NCI-H1436 (cell line): ENCODE measurements around the gene LINC00305.

Experiments used
- DNase-seq: peaks from one replicate; lab custom pipeline; 2025; lab: John Stamatoyannopoulos, UW

Gene LINC00305

GRCh38 chr18:64148988-64149387 is at the start of gene LINC00305:
LINC00305 (minus strand) TSS chr18:64149088.
- DNase-seq: no peak

DNA sequence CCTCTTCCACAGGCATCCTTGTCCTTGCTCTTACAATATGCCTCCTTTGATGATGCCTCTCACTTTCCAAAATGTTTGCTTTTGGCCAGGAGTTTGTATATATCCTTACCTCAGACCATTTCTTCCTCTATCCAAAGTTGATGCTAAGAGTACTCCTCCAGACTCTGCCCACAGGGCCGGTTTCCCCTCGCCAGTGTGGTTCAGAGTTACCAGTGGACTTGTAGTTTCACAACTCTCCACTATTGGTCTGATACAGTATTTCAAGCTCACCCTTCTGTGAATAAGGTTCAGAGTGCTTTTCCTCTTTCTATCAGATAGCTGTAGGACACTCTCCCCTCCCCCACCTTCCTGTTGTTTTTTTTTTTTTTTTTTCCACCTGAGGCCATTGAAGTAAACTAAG is 42.2 kb upstream of the LINC00305 start:
- DNase-seq: no peak

GRCh38 chr18:64185987-64186386 is 37.1 kb upstream of the LINC00305 start:
- DNase-seq: no peak

DNA sequence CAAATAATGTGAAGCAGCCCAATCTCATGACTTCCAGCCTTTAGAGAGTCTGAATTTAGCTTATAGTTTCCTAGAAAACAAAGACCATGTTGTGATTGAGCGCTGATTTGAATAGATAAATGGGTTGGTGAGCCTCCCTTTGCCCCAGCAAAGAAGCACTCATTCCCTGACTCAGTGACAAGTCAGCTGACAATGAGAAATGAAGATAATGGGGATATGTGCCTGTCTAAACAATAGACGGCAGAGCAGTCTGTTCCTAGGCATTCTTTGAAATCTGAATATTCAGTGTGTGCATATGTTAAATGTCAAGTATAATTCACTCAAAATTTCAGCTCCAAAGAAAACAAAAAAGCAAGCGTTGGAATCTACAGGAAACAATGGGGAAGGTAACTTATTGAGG is 34.8 kb upstream of the LINC00305 start:
- no peak for DNase-seq

DNA sequence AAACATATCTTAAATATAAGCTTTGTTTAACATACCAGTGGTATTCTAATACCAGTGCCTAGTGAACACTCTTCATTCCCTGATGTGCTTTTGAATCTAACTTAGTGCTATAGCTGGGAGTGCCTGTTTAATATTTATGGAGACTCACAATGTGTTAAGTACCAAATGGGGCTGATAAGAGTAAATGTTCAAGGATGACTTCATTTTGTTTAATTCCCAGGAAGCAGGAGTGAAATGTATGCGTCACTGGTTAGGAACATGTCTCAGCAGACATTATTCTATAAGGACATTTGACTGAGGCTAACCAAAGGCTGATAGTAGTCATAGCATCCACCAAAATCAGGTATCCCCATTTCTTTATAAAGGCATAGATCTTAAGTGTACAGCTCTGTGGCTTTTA is 31.7 kb upstream of the LINC00305 start:
- DNase-seq: no peak

GRCh38 chr18:64180171-64180570 is 31.3 kb upstream of the LINC00305 start:
- DNase-seq: no peak

GRCh38 chr18:64179556-64180080 is 30.7 kb upstream of the LINC00305 start:
- DNase-seq: no peak

DNA sequence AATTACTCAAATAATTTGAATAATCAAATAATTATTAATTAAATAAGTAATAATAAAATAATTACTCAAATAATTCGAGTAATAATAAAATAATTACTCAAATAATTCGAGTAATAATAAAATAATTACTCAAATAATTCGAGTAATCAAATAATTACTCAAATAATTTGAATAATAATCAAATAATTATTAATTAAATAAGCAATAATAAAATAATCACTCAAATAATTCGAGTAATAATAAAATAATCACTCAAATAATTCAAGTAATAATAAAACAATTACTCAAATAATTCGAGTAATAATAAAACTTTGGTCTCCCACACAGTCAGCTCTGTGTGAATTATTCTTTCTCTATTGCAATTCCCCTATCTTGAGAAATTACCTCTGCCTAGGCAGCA is 30.0 kb upstream of the LINC00305 start:
- no peak for DNase-seq

- DNase-seq: no peak
Observed at GRCh38 chr18:64175432-64175831, 26.5 kb upstream of the LINC00305 start.

DNA sequence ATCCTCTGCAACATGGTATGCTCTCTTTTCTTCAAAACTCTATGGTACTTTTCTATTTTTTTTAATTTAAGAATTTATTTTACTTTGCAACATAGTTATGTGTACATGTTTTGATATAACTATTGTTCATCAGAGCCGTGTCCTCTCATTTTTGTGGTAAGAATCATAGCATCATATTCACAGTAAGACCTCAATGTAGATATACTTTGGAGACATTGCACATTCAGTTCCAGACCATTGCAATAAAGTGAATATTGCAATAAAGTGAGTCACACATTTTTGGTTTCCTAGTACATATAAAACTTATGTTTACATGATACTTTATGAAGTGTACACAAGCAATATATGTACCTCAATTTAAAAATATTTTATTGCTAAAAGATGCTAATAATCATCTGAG is 22.7 kb upstream of the LINC00305 start:
- DNase-seq: no peak

DNA sequence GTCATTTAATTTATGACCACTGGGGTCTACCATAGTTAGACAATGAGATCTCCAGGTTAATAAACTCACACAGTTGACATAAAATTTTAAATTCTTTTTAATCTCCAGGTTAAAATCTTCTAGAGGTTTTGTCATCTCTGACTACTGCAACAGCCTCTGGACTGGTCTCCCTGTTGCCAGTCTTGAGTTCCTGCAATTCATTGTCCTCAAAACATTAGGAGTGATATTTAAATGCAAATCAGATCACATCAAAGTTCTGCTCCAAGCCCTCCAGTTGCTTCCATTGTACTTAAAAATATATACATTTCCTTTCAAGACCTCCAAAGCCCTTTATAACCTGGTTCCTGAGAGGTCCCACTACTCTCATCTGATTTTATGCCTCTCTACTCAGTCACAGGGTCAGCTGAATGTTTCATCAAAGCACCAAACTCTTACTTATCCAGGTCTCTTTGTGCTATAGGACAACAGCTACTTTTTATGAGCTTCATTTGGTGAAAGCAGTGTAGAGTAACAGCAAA is 18.6 kb upstream of the LINC00305 start:
- no peak for DNase-seq

DNA sequence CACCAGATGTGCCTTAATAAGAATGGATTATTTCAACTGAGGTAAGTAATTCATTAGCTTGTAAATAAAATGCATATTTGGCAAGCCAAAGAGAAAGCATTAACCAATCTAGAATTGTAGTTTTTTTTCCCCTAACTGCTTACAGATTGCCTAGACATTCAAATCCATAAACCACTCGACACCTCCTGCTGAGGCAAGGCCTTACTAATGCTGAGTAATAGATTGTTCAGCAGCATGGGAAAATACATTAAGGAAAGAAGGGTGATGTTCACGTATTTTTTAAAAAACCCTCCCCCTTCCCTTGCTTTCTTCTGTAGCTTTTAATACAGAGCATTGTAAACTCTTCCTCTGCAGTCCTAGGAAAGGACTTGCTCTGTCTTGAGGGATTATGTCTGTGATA is 17.0 kb upstream of the LINC00305 start:
- no peak for DNase-seq

GRCh38 chr18:64164883-64165282 is 16.0 kb upstream of the LINC00305 start:
- no peak for DNase-seq

GRCh38 chr18:64149916-64150438 is 1.1 kb upstream of the LINC00305 start:
- no peak for DNase-seq

DNA sequence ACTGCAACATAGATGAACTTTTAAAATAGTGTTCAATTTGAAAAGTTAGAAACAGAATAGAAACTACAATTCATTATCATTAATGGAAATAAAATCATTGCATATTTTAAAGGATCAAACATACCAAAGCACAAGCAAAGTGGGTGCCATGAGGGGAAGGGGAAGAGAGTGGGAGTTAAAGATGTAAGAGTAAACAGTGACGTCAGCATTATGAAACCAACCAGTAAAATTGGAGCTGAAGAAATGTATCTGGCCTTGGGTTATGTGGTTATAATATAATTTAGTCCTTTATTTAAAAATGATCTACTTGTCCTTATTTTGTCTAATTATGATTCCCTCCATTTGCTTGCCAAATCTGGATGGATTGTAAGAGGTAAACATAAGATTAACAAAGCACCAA is 6.0 kb downstream of the LINC00305 start:
- DNase-seq: no peak

DNA sequence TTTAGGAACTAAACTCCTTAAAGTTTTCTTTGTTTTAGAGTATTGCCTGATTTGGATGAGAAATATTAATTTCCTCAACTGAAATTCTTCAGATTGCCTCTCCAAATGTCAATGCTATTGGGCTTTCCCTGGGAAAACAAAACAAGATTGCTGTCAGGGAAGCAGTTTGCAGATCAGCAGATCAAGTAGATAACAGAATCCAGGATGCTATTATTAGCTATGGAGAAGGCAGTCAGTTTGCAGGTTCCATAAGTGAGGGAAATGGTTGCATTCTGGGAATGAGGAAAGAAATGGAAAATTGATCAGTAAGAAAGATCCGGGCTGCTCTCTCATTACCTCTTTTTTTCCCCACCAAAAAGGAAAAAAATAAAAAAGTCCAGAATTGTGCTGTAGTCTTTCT is 11.0 kb downstream of the LINC00305 start:
- DNase-seq: no peak

- DNase-seq: no peak
Observed at GRCh38 chr18:64134044-64134747, 14.7 kb downstream of the LINC00305 start.

- no peak for DNase-seq
Observed at GRCh38 chr18:64132871-64133270, 16.0 kb downstream of the LINC00305 start.

DNA sequence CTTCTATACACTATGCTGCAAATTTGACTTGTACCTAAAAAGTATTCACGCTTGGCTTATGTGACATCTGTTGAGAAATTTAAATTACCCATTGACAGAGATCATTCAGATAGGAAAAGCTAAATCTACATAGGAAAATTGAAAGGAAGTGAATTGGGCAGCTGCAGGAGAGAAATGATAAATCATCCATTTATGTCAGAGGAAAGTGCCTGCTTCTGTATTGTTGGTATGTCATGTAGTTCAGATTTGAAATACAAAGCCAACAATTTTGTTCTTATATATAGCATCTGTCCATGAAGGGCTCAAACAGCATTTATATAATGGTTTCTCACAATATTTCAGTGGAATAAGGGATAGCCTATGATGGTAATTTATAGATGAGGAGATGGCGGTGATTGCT is 17.6 kb downstream of the LINC00305 start:
- no peak for DNase-seq

DNA sequence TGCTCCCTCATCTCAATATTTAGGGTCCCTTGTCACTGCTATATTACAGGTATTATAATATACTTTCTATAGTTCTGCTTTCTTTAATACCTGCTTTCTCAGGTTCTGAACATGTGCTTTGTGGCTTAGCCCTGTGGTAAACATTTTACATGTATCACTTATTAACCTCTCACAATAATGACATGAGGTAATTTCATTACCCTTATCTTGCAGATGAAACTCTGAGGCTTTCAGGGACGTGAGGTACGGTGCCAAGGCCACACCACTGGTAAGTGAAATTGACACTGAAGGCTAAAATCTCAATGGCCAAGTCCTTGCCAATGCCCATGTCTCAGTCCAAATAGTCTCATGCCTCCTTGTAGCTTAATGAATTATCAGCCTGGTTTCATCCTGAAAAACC is 21.7 kb downstream of the LINC00305 start:
- DNase-seq: no peak

GRCh38 chr18:64119916-64120315 is 29.0 kb downstream of the LINC00305 start:
- no peak for DNase-seq

DNA sequence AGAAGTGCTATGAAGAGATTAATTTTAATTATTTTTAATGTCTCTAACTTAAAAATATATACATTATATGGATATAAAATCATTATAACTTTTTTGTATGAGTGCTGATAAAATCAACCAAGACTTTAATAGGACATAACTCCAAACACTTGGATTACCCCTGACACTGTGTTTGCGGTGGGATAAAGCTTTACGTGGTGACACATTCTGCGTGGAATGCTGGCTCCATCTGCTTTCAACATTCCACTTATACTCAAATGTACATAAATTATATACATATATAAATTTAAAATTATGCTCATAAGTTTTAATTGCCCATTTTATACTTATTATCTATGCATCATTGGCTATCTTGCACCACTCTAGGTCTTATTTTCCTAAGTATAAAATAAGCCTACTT is 30.5 kb downstream of the LINC00305 start:
- no peak for DNase-seq

GRCh38 chr18:64116571-64117175 is 32.2 kb downstream of the LINC00305 start:
- no peak for DNase-seq
